KOPT-K1 (cell line): ENCODE results near the gene MISP.
"Not testable (repeated sequence)": the region's sequence is repeated elsewhere in the genome, so short reads cannot be mapped to it uniquely, and the experiment has no call there.

Experiments used
- H3K27ac ChIP-seq: fragments of 200-600 bp; sonication (generic); 2 replicates; pipeline ENCODE4 v1.5.1; 2016; ENCODE audit warnings: antibody characterized with exemption, mild to moderate bottlenecking, low read depth, low read length; ENCODE audit not compliant: poor library complexity, severe bottlenecking
- H3K36me3 ChIP-seq: fragments of 200-600 bp; sonication (generic); 2 replicates; pipeline ENCODE4 v1.5.1; 2017; ENCODE audit warnings: antibody characterized with exemption, mild to moderate bottlenecking, low read length, moderate library complexity; ENCODE audit not compliant: insufficient read depth
- H3K9me3 ChIP-seq: fragments of 200-600 bp; sonication (generic); 2 replicates; pipeline ENCODE4 v1.5.1; 2017; ENCODE audit warnings: antibody characterized with exemption, low read length, mild to moderate bottlenecking; ENCODE audit not compliant: insufficient read depth, poor library complexity, severe bottlenecking

Gene MISP

DNA sequence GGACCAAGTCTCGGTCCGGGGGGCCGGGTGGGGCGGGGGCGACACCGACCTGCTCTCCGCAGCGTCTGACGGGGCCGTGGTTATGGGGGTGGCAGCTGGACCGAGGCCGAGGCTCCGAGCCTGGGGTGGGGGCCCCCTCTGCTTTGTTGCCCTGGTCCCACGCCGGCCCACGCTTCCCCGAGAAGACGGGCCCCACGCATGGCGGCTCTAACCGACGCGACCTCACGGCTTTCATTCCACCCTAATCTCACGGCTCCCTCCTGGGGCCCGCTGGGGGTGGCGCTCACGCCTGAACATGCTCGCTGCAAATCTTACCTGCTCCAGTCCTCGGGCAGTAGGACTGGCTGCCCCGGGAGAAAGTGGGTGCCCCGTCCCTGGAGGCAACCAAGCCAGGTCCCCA lies 14.8 kb upstream of the MISP start:
- H3K9me3 ChIP-seq = no peaks in the 10 kb centered on the region
- H3K27ac ChIP-seq = no peak overlapping the region
- H3K36me3 ChIP-seq = no peaks in the 10 kb centered on the region

DNA sequence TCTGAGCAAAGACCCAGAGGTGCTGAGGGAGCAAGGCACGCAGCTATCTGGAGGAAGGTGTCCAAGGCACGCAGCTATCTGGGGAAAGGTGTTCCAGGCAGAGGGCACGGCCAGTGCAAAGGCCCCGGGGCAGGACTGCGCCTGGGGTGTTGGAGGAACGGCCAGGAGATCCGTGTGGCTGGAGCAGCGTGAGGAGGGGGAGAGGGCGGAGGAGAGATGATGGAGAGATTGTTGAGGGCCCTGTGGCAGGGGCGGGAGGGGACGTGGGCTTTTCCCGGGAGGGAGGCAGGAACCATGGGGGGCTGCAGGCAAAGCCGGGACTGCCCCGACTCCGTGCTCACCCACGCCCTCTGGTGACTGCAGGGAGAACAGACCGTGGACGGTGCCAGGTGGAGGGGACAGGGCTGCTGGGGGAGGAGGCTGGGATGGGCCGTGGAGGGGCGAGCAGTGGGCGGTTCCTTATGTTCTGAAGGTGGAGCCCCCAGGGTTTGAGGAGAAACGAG lies 13.3 kb upstream of the MISP start:
- H3K27ac ChIP-seq = no peak overlapping the region
- no peaks in the 10 kb centered on the region for H3K9me3 ChIP-seq
- no peaks in the 10 kb centered on the region for H3K36me3 ChIP-seq

DNA sequence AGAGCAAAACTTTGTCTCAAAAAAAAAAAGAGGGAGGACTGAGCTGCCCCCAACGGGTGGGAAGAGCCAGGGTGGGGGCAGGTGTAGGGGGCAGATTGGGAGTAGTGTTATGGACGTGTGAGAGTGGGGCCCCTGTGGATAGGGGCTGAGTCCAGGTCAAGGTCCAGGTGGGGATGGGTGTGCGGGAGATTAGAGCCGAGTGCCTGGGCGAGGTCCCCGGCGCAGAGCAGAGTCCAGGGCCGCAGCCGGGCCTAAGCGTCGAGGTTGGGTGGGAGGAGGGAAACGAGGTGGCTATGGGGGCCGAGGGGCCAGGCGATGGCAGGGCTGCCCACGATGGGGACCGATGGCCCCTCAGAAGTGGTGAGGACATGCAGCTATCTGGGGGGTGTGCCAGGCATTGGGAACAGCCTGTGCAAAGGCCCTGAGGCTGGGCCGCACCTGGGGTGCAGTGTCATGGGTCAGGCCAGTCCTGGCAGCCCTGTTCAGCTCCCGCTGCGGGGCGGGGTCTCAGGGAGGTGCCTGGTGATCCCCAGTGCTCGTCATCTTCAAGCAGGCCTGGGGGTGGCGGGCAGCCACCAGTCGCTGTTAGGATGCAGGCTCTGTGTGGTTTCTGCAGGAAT lies 12.3 kb upstream of the MISP start:
- no peaks in the 10 kb centered on the region for H3K36me3 ChIP-seq
- H3K27ac ChIP-seq = no peak overlapping the region
- no peaks in the 10 kb centered on the region for H3K9me3 ChIP-seq

DNA sequence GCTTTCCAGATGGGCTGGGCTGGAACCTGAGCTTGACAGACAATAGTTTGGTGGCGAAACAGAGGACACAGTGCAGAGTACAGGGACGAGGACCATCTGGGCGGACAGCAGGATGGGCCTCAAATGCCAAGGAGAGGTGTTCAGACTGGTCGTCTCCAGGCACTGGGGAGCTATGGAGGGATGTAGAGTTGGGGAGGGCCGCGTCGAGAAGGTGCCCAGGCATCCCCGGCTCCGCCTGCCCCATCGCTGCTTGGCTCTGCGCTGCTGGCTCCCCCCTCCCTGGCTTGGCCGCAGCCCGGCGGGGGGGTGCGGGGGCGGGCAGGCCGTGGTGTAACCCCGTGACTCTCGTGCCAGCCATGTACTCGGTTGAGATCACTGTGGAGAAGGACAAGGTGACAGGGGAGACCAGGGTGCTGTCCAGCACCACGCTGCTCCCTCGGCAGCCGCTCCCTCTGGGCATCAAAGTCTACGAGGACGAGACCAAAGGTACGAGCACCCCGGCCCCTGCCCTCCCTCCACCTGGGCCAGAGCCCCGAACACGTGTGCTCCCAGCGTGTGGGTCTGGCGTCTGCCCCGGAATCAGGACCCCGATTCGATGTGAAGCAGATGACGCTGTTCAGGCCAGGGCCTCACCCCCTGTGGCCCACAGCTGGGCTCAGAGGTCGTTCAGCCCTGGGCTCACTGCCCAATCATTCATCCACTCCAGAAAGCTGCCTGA lies 10.8 kb upstream of the MISP start:
- no peaks in the 10 kb centered on the region for H3K36me3 ChIP-seq
- no peak overlapping the region for H3K27ac ChIP-seq

DNA sequence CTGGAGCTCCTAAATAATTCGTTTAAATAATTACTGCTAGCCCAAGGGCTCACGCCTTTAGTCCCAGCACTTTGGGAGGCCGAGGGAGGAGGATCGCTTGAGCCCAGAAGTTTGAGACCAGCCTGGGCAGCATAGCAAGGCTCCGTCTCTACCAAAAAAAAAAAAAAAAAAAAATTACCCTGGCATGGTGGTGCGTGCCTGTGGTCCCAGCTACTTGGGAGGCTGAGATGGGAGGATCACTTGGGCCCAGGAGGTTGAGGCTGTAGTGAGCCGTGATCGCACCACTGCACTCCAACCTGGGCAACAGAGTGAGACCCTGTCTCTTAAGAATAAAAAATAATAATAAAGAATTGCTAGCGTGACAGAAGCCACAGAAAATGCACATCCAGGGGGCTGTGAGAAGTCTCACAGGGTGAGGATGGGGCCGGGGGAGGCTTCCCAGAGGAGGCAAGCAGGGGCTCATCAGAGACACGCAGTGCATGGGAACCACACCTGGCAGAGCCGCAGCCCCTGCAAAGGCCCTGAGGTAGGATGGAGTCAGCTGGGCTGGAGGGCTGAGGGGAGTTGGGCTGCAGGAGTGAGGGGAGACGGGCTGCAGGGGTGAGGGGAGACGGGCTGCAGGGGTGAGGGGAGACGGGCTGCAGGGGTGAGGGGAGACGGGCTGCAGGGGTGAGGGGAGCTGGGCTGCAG lies 10.0 kb upstream of the MISP start:
- H3K27ac ChIP-seq, H3K9me3 ChIP-seq, H3K36me3 ChIP-seq: not testable (repeated sequence)

More for the DNA sequence above, 10.8 kb upstream of the MISP start:
- H3K9me3 ChIP-seq = no peaks in the 10 kb centered on the region

DNA sequence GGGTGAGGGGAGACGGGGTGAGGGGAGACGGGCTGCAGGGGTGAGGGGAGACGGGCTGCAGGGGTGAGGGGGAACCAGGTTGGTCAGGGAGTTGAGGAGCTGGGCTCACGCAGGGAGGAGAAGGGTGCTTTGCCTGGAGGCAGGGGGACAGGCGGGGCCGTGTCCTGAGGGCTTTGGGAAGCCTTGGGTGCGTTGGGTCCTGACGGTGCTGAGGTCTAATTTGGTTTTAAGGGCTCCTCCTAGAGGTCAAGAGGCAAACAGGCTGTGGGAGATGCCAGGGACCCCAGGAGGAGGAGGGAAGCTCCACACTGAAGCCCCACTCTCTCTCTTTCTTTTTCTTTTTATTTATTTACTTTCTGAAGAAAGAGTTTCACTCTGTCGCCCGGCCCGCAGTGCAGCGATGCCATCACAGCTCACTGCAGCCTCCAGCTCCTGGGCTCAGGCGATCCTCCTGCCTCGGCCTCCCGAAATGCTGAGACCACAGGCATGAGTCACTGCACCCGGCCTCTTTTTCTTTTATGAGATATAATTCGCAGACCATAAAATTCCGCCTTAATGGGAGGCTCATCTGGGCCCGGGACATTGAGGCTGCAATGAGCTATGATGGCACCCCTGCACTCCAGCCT lies 9.3 kb upstream of the MISP start:
- Histone ChIP-seq H3K36me3 (no peaks in the 10 kb centered on the region), H3K9me3 (peaks cover 2% of the 10 kb centered on the region)

DNA sequence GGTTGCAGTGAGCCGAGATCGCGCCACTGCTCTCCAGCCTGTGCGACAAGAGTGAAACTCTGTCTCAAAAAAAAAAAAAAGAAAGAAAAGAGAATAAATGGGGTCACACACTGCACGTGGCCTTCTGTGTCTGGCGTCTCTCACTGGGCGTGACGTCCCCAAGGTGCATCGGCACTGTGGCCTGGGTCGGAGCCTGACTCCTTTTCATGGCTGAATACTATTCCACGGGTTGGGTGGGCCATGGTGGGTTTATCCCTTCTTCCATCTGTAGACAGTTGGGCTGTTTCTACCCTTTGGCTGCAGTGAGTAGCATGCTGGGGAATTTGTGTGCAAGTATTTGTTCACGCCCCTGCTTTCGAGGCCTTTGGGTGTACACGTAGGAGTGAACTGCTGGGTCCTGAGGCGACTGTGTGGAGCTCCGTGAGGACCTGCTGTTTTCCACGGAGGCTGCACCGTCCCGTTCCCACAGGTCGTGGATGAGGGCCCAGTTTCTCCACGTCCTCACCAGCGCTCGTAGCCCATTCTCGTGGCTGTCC lies 8.3 kb upstream of the MISP start:
- Histone ChIP-seq H3K27ac (no peak overlapping the region), H3K9me3 (peaks cover 12% of the 10 kb centered on the region), H3K36me3 (no peaks in the 10 kb centered on the region)

More for the DNA sequence above, 9.3 kb upstream of the MISP start:
- H3K27ac ChIP-seq = no peak overlapping the region

DNA sequence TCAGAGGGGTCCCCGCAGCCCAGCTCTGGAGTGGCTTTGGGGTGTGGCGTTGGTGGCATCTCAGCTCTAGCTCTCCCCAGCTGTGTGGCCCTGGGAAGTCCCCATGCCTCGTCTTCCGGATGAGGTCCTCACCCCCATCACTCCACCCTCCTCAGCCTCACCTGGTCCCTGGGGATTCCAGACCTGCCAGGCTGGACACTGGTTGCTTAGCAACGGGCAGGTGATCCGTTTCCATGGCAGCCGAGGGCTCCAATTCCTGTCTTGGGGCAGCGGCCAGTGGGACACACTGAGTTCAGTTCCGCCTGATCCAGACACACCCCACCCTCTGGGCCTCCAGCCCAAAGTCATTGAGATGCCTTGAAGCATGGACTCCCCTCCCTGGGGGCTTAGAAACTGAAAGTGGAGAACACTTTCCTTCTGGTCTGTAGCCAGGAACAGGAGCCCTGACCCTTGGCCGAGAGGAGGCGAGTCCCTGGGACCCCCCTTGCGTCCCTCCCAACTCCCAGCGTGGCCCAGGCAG lies 7.7 kb upstream of the MISP start:
- Histone ChIP-seq H3K9me3 (peaks cover 18% of the 10 kb centered on the region), H3K27ac (no peak overlapping the region), H3K36me3 (no peaks in the 10 kb centered on the region)

DNA sequence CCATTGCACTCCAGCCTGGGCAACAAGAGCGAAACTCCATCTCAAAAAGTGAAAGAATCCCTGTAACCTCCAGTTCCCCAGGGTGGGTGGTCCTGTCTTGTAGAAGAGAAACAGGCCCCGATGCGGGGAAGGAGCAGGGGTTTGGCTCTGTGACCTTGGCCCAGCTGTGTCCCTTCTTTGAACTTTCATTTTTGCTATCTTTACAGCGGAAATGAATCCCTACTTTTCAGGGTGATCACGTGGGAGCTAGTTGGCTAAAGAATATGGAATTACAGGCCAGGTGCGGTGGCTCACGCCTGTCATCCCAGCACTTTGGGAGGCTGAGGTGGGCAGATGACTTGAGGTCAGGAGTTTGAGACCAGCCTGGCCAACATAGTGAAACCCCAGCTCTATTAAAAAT lies 5.8 kb upstream of the MISP start:
- H3K9me3 ChIP-seq = peaks cover 18% of the 10 kb centered on the region
- H3K36me3 ChIP-seq, H3K27ac ChIP-seq: not testable (repeated sequence)

DNA sequence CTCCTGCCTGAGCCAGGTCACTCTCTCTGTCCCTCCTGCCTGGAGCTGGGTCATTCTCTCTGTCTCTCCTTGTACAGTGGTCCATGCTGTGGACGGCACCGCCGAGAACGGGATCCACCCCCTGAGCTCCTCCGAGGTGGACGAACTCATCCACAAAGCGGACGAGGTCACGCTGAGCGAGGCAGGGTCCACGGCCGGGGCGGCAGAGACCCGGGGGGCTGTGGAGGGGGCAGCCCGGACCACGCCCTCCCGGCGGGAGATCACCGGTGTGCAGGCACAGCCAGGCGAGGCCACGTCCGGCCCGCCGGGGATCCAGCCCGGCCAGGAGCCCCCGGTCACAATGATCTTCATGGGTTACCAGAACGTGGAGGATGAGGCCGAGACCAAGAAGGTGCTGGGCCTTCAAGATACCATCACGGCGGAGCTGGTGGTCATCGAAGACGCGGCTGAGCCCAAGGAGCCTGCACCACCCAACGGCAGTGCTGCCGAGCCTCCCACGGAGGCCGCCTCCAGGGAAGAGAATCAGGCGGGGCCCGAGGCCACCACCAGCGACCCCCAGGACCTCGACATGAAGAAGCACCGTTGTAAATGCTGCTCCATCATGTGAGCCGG lies 4.6 kb upstream of the MISP start:
- H3K36me3 ChIP-seq = no peaks in the 10 kb centered on the region
- peaks cover 18% of the 10 kb centered on the region for H3K9me3 ChIP-seq
- no peak overlapping the region for H3K27ac ChIP-seq

DNA sequence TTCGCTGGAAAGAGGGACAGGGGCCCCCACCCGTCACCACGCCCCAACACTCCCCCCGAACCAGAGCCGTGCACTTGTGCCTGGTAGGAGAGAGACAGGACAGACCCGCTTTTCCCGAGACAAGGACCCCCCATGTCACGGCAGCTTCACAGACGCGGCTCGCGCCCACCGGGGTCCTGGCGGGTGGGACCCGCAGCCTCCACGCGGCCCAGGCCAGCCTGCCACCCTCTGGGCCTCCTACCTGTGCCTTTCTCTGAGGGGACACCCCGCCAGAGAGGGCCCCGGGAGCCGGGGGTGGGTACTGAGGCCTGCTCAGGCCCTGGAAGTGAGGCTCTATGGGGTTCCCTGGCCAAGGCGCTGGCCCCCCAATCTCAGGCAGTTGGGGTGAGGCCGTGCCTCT lies 4.0 kb upstream of the MISP start:
- H3K9me3 ChIP-seq = peaks cover 18% of the 10 kb centered on the region
- H3K27ac ChIP-seq = no peak overlapping the region
- no peaks in the 10 kb centered on the region for H3K36me3 ChIP-seq

DNA sequence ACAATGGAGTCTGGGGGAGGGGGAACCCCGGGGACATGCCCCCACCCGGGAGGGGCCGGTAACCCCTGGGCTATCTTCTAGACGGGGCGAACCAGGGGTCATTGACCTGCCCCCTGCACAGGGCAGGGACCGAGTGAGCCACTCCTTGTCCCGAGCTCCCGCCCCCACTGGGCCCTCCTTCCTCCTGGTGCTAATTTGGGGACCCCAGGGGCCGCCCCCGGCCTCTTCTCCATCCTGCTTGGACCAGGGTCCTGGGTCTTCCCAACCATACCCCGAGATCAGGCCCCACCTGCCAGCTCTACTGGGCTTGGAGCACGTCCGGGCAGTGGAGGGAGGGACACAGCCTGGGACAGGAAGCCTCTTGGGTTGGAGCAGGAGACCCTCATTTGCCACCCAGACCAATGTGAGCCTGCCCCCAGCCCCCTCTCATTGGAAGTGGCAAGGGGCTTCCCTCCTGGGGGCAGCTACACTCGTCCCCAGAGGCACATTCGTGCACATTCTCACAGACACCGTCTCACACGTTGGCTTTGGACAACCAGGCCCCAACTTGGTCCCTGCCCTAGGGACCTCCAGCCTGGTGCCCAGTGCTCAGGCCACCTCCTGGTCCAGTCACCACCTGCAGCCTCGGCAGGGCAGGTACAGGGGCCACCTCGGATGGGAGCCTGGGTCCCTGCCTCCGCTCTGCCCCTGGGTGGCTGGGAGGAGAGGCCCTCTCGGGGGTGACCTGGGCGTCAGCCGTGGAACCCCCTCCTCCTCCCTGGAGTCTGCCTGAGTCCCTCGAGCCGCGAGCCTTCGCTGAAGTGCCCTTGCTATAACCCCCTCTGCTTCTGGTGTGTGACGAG lies 3.3 kb upstream of the MISP start:
- peaks cover 18% of the 10 kb centered on the region for H3K9me3 ChIP-seq
- H3K36me3 ChIP-seq = no peaks in the 10 kb centered on the region
- no peak overlapping the region for H3K27ac ChIP-seq

DNA sequence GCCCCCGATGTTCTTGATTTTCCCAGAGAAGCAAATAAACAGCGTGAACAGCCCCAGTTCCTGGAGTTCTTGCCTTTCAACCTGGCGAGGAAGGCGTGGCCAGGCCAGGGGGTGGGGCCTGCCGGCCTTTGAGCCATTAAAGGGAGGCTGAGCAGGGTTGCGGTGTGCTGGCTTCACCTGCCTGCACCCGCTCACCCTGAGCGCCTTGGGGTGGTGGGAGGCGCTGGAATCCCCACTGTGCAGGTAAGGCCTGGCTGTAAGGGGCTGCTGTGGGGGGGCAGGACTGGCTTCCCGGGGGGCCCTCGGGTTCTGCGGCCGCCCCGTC lies 2.7 kb upstream of the MISP start:
- Histone ChIP-seq H3K36me3 (no peaks in the 10 kb centered on the region), H3K9me3 (peaks cover 18% of the 10 kb centered on the region), H3K27ac (no peak overlapping the region)

DNA sequence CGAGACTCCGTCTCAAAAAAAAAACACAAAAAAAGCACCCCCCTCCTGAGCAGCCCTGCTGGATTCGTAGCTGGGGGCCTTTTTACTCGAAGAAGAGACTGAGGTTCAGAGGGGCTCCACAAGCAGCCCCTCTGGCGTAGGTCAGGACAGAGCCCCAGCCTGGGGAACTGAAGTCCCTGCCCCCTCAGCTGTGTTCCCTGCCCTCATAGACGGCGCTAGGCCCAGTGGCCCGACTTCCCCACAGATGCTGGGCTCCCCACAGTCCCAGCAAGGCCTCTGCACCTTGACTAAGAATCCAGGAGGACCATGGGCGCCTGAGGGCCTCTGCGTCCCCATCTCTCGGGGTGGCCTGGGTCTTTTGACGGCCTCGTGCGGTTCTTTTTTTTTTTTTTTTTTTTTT lies 1.1 kb upstream of the MISP start:
- Histone ChIP-seq H3K9me3 (peaks cover 18% of the 10 kb centered on the region), H3K27ac (no peak overlapping the region)

More for the DNA sequence above, 1.1 kb upstream of the MISP start:
- H3K36me3 ChIP-seq = no peaks in the 10 kb centered on the region
